ENCODE data around the gene PATJ.
A peak's percentile ranks its signal among the peaks of the same experiment; 100 is the strongest.

Gene PATJ

DNA sequence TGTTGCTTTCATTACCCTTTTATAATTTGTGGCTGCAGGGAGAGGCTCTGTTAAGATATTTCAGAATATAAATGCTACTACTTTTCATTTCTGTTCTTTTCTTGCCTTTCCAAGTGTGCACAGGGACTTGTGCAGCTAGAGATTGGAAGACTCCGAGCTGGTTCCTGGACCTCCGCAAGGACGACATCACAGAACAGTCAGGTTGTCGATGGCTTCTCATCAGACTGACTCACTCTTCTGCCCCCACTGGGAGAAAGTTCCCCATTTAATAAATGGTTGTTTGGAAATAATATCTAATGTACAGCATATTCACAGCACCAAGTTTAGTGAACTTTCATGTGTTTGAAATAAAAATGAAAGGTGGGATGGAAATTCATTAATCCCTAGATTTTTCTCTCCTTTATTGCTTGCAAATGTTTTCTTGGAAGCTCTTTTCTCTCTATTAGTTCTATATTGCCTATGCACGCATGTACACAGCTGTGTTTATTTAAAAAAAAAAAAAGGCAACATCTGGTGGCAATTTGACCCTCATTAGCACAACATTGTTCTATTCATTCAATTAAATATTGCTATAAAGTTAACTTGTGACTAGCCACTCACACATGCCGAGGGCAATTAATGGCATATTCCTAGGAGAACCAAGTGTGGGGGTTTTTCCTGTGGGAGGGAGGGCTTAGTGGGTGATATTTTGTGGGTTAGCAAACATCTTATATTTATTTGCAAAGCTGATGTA, 374.9 kb downstream of the PATJ start (continued):
- TF ChIP-seq ZNF645 (tag by site-specific recombination; IDR thresholded peaks at IDR 0.05) (no peak), ZNF624 (tag by site-specific recombination; IDR thresholded peaks at IDR 0.05) (no peak), ZNF48 (tag by site-specific recombination; IDR thresholded peaks at IDR 0.05) (no peak), ZNF785 (tag by site-specific recombination; IDR thresholded peaks at IDR 0.05) (no peak), ZXDB (tag by site-specific recombination; IDR thresholded peaks at IDR 0.05) (no peak), OSR2 (tag by site-specific recombination; IDR thresholded peaks at IDR 0.05) (no peak), KLF10 (tag by site-specific recombination; IDR thresholded peaks at IDR 0.05) (no peak), ZNF792 (tag by site-specific recombination; IDR thresholded peaks at IDR 0.05) (no peak), ZFP37 (tag by site-specific recombination; IDR thresholded peaks at IDR 0.05) (no peak), ZFP41 (tag by site-specific recombination; IDR thresholded peaks at IDR 0.05; ENCODE audit: borderline replicate concordance) (no peak), ZSCAN16 (tag by site-specific recombination; IDR thresholded peaks at IDR 0.05) (no peak), OVOL3 (tag by site-specific recombination; IDR thresholded peaks at IDR 0.05) (no peak)

GRCh38 chr1:62126579-62127290, 384.5 kb downstream of the PATJ start:
- CTCF ChIA-PET: interaction anchor here (0.6 to 3.6 kb wide), 2 partner anchors 8 to 271 kb away, joined by 3 to 21 read pairs; no protein-coding TSS in a partner anchor
- Histone ChIP-seq H3K36me3 (ENCODE audit: control insufficient read depth in 2 of 2, insufficient read depth in 1 of 2, low read length in 2 of 2) (peaks cover 4 to 7% of the 10 kb centered on the region in 2 experiments; a peak in 2 of 3 replicates), H3K9me3 (ENCODE audit: control insufficient read depth, insufficient read depth, low read depth, low read length) (no peaks in the 10 kb centered on the region), H3K4me1 (ENCODE audit: control insufficient read depth, insufficient read depth, low read length) (no peaks in the 10 kb centered on the region), H3K4me3 (ENCODE audit: low read depth, low read length) (no peak overlapping the region), H3K27ac (ENCODE audit: extremely low read depth, low read depth, low read length) (no peak overlapping the region)
- TF ChIP-seq ZNF792 (tag by site-specific recombination; IDR thresholded peaks at IDR 0.05): no peak
- TF ChIP-seq ZNF664 (tag by site-specific recombination; IDR thresholded peaks at IDR 0.05): peak; percentile 90
- no peak for TF ChIP-seq ZNF239 (tag by site-specific recombination; IDR thresholded peaks at IDR 0.05)
- POLR2A ChIA-PET: no interaction called here

- ChIA-PET CTCF (interaction anchor here (1.0 to 7.8 kb wide), 3 partner anchors 7 to 45 kb away, joined by 3 to 75 read pairs (median 4); no protein-coding TSS in a partner anchor), POLR2A (no interaction called here)
- Histone ChIP-seq H3K9me3 (ENCODE audit: control insufficient read depth, insufficient read depth, low read depth, low read length) (no peaks in the 10 kb centered on the region), H3K27ac (ENCODE audit: extremely low read depth, low read depth, low read length) (no peak overlapping the region), H3K4me3 (ENCODE audit: low read depth, low read length) (no peak overlapping the region), H3K4me1 (ENCODE audit: control insufficient read depth, insufficient read depth, low read length) (no peaks in the 10 kb centered on the region), H3K36me3 (ENCODE audit: control insufficient read depth in 2 of 2, insufficient read depth in 1 of 2, low read length in 2 of 2) (peaks cover 4 to 7% of the 10 kb centered on the region in 2 experiments; a peak in 2 of 3 replicates)
- peak; percentile 79 for TF ChIP-seq ZBTB44 (tag by site-specific recombination; IDR thresholded peaks at IDR 0.05)
- no peak for TF ChIP-seq ZNF785 (tag by site-specific recombination; IDR thresholded peaks at IDR 0.05)
- no peak for TF ChIP-seq ZFP69B (tag by site-specific recombination; IDR thresholded peaks at IDR 0.05)
- no peak for TF ChIP-seq ZNF548 (tag by site-specific recombination; IDR thresholded peaks at IDR 0.05)
- TF ChIP-seq, protein P1, sequence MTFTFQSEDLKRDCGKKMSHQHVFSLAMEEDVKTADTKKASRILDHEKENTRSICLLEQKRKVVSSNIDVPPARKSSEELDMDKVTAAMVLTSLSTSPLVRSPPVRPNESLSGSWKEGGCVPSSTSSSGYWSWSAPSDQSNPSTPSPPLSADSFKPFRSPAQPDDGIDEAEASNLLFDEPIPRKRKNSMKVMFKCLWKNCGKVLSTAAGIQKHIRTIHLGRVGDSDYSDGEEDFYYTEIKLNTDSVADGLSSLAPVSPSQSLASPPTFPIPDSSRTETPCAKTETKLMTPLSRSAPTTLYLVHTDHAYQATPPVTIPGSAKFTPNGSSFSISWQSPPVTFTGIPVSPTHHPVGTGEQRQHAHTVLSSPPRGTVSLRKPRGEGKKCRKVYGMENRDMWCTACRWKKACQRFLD (tag by site-specific recombination; IDR thresholded peaks at IDR 0.05): no peak
- TF ChIP-seq MEIS1 (CRISPR knock-in tag; IDR thresholded peaks at IDR 0.05; ENCODE audit: borderline replicate concordance): no peak
Observed at GRCh38 chr1:62128745-62129144, 386.5 kb downstream of the PATJ start.
